GM19455 (cell line): ENCODE results near the gene UBASH3A.
"Not testable (repeated sequence)": the region's sequence is repeated elsewhere in the genome, so short reads cannot be mapped to it uniquely, and the experiment has no call there.

Source experiments
- ATAC-seq: cut with Tn5 transposase; IDR thresholded peaks from one replicate; pipeline ENCODE4 v1.9.1; 2021; ENCODE audit not compliant: unreplicated experiment

The UBASH3A gene

DNA sequence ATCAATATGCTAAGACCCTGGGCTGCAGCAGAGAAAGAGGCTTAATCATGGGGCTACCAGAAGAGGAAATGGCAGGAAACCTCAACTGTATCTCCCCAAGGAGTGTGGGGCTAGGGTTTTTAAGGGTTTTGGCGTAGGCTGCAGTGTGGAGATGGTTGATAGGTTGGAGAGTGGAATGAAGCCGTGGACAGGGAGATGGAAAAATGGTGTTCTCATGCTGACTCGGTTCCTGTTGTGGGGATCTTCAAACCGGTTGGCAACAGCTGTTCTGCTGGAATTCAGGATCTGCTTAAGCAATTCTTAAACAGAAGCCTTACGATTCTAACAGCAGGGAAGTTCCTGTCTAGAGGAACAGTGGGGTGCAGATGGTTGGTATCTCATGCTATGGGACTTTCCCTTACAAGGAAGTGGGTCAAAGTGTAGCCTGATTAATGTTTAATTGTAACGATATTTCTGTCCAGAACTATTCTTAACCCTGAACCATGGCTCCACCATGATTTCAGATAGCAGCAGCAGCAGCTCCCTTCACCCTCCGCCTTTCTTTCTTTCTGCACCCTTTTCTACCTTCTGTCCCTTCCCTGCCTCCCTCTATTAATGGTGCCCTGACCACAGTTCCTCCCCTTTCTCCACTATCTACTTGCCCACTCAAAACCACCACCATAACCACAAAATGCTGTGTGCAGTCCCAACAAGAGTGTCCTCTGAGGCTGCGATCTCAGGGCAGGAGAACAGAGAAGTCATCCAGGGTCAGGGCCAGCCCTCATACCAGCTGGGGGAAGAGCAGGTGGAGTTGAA is 61.5 kb downstream of the UBASH3A start:
- no peak for ATAC-seq

DNA sequence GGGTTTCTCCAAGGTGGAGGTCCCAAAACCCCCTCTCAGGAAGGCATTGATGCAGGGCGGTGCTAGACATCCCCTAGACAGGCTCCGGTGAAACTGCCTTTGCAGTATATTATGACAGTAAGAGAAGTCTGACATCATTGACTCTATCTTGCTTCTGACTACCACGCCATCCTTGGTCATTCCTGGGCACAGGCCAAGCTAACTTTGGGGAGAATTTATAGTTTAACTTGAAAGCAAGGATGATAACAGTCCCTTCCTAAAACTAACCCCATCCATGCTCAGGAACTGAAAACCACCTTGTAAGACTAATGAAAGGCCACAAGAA is 62.1 kb downstream of the UBASH3A start:
- no peak for ATAC-seq

DNA sequence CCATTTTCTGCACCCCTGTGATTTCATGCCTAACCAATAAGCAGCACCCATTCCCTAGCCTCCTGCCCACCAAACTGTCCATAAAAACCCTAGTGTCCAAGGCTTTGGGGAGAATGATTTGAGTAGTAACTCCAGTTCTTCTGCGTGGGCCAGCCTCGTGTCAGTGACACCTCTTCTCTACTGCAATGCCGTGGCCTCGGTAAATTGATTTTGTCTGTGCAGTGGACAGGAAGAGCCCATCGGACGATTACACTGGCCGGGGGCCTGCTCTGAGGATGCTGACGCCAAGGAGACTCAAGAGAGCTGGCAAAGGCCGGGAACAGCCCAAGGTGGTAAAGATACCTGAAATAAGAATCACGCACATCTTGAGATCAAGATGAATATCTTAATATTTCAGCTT is 63.0 kb downstream of the UBASH3A start:
- no peak for ATAC-seq

DNA sequence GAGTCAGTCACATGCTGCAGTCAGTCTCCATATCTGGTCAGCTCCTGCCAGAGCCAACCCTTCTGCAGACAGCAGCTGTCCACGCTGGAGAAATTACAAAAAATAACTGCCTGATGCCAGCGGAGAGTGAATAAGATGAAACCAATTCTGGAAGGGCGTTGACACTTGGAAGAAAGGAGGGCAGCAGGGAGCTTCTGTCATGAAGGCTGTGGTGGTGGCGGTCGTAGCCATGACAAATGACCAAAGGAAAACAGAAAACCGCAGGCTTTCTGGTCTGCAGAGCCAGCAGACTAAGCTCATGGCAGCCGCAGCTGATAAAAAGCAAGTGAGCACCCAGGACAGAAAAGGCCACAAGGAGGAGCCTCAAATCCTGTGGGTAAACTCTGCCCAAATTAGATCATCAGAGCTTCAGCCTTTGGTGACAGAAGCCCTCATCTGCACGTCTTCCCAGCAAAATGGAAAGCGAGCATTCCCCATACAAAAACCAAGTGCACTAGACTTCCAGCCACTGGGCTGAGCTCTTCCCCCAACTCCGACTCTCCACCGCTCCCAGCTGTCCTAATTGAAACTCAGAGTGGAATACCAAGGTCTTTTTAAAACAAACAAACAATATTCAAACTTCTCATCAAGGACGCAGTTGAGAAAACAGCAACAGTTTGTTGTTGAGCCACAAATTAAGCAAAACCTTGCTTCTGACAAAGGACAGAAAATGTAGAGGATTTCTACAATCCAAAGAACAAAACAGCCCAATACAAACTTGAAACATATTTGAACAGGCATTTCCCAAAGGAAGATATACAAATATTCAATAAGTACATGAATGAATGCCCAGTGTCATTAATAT is 63.7 kb downstream of the UBASH3A start:
- no peak for ATAC-seq

DNA sequence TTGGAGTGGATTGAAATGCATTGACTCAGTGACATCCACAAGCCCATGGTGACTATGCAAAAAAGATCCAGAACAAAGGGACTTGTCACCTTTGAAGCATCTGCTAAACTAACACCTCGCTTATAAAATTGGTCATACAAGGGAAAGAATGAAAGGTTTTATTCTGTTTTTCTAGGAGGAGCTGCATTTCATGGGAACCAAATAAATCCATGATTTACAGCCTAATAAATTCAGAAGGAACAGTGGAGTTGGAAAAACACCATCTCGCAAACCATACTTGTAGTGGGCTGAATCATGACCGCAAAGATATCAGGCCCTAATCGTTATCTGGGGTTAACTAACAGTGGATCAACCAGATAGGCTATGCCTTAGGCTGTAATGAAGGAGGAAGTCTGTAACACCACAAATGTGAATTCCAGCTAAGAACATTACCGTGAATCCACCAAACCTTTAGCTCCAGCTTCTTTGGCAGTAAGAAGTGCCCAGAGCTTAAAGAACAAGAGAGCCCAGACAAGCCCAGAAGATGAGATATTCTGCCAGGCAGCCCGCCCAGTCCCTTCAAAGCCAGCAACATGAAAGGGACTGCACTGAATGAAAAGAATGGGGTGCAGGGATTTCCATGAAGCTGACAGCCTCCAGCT is 64.9 kb downstream of the UBASH3A start:
- ATAC-seq: no peak

DNA sequence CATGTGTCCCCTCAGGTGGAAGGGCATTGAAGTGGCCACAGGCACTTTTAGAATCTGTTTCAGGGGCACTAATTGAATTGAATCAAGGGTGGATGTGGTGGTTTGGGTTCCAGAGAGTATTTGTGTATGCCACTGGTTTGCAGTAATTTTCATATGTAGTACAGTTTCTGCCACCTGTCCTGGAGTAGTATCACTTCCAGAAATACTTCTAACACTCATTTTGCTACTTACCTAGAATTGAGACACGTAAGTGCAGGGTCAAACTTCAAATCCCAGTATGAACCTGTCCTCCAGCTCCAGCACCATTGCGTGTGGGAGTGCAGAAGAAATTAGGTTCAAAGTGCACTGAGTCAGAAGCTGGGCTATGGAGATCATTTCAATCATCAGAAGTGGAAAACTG is 65.6 kb downstream of the UBASH3A start:
- ATAC-seq: no peak

DNA sequence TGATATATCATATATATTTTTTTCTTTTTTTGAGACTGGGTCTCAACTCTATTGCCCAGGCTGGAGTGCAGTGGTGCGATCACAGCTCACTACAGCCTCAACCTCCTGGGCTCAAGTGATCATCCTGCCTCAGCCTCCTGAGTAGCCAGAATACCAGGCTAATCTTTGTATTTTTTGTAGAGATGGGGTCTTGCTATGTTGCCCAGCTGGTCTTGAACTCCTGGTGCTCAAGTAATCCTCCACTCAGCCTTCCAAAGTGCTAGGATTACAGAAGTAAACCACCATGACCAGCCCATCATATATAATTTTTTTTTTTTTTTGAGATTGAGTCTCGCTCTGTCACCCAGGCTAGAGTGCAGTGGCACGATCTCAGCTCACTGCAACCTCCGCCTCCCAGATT is 66.0 kb downstream of the UBASH3A start:
- not testable (repeated sequence) for ATAC-seq

DNA sequence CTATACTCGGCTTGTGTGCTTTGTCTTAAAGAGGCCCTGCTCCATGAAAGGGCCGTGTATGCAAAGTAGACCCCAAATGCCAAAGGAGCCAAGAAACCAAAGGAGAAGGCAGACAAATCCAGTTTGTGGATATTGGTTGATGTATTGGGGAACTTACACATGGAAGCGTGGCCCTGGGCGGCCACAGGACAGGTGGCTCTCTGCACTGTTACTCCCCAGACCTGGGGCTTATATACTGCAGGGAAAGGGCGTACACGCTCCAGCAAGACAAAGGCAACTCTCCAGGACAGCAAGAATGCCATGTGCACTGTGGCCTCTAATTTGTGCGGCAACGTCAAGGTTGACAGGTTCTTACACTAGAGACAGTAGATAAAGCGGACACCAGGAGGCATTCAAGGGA is 67.5 kb downstream of the UBASH3A start:
- ATAC-seq: no peak

DNA sequence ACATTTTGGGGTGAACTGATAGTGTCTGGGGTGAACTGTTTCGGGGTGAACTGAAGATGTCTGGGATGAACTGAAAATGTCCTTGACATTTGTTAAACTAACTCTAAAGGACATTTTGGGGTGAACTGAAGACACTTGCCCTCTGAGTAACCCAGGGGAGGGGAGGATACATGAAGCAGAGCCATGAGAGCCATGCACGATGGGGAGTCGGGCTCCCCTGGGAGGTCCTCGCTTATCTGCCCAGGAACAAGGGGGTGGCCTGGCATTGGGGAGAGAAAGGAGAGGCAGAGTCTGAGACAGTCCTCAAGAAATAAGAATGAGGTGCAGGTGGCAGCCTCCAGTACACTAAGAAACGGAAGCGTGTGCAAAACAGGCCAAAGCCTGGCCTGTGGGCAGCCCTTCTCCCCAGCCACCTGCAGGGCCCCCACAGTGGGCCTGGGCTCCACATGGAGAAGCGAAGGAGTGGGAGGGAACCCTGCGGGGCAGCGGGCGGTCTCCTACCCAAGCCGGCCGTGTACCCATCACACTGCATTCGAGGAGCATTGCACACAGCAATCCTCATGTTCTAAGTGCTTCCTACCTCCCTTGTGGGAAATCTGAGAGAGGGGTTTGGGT is 68.1 kb downstream of the UBASH3A start:
- ATAC-seq: no peak

DNA sequence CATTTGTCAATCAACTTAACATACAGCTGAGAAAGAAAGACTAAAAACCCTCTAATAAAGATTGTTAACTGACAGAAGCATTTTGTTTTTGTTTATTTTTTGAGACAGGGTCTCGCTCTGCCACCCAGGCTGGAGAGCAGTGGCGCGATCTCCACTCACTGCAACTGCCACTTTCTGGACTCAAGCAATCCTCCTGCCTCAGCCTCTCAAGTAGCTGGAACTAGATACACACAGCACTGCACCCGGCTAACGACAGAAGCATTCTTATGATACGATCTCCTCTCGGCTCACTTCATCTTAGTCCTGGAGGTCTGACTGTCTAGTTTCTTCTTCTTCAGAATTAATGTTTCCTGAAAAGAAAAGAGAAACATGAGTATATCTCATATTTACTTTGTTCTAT is 68.8 kb downstream of the UBASH3A start:
- no peak for ATAC-seq

DNA sequence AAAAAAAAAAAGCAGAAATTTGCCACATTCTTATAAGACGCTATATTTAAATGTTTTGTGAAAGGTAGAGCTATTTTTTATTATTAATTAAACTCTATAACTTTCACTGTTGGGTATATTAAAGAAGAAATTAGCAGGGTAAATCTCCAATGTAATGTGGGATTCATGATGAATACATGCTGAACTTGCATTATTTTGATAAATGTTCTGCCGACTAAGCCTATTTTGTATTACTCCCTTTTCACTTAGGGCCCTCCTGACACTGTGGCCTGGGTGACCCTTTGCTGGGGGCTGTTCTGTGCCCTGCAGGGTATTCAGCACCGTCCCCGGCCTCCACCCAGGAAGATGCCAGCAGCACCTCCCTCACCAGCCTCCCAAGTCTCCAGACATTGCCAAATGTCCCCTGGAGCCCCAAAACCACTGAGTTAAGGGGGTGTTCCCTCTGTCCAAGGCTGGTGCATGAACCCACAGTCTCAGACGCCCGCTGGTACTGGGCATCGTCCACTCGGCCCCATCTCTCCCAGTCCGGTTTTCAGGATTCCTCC is 69.9 kb downstream of the UBASH3A start:
- no peak for ATAC-seq

DNA sequence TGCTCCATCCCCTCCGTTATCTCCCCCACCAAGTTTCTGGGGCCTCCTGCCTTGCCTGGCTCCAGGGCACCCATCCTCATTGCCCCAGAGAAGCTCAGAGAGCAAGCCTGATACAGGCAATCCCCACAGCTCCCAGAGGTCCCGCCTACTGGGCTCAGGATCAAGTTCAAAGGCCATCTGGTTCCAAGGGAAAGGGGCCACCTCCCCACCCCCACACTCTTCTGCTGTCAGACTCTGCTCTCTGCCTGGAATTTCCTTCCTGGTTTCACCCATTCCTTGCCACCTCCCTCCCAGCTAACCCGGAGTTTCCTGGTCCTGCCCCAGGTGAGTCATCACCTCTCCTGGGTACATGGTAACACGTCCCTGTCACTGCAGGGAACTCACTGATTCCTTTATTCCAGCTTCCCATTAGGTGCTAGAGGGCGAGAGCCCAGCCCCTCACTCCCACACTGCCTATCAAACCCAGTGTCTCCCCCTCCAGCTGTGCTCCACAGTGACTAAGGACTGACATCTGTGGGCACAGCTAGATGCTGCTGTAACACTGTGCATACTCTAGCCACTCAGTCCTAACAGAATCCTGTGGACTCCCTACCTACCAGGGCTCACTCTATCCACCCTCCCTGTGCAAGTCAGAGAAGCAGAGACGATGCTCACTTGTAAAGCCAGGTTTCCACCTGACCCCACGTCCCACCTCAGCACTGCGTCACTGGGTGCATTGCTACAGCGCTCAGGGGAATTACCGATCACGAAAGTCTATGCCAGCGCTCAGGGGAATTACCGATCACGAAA is 70.5 kb downstream of the UBASH3A start:
- no peak for ATAC-seq

DNA sequence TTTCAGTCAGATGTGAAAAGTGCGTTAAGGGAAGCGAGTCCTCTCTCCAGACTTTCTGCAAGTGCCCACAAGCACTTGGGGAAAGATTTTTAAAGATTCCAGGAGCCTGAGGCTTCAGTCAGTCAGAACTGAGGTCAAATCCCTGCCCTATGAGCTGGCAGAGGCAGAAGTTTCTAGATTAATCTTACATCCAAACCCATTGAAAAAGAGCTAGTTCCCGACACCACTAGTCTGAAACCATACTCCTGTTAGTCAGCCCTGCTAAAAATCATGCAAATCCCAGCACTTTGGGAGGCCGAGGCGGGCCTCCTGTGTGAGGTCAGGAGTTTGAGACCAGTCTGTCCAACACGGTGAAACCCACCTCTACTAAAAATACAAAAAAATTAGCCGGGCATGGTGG is 71.3 kb downstream of the UBASH3A start:
- no peak for ATAC-seq

DNA sequence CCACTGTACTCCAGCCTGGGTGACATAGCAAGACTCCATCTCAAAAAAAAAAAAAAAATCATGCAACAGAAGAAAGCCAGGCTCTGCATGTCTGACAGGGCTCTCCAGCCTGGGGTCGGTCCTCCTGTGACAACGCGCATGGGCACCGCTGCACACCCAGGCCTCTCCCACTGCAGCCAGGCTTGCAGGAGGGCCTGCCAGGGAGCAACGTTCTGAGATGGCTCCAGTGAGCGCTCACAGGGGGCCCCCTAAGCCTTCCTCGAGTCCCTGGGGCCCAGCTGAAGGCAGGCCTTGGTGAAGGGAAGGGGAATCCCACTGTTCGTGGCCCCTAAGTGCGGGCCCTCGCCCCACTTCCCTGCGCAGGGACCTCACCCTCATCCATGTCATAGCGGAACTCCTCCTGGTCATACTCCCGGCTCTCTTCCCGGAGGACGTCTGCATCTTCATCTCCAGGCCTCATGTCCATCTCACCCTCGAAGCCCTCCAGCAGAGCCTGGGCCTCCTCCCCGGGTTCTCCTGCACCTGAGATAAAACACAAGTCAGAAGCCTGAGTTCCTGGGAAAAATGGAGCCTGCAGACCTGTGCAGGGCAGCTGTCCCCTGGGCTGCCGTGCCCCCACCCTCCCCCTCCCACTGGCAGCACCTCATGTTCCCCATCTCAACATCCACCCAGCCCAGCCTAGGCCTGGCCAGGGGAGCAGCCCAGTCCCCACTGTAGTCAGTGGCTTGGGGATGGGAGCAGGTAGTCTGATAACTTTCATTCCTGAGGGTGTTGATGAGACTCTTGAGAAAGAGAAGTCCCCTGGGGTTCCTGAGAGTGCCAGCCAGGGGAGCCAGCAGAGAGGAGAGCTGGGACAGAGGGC is 72.1 kb downstream of the UBASH3A start:
- no peak for ATAC-seq

DNA sequence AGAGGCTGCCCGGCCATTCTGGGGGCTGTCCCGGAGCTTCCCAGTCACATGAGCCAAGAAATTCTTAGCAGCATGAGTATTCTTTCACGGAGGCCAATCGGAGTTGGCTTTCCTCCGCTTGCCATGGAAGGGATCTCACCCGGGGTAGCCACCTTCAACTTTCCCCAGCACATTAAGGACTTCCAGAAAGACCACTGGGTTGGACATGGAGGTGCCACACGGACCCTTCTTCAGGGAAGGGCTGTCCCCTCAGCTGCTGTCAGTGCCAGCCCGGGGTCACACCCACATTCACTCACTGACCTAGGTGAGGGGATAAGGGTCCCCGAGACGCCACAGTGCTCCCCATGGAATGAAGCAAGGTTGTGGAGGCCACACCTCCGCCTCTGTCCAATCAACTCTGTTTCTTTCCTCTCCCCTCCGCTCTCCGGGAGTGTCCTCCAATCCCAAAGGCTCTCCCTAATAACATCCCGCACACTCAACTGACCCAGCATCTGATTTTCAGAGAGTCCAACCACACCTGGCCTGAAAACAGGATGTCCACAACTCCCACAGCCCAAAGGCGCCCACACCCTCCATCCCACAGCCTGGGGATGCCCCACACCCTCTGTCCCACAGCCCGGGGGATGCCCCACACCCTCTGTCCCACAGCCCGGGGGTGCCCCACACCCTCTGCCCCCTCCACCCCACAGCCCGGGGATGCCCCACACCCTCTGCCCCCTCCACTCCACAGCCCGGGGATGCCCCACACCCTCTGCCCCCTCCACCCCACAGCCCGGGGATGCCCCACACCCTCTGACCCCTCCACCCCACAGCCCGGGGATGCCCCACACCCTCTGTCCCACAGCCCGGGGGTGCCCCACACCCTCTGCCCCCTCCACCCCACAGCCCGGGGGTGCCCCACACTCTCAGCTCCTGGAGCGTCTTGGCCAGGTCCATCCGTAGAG is 73.0 kb downstream of the UBASH3A start:
- no peak for ATAC-seq

DNA sequence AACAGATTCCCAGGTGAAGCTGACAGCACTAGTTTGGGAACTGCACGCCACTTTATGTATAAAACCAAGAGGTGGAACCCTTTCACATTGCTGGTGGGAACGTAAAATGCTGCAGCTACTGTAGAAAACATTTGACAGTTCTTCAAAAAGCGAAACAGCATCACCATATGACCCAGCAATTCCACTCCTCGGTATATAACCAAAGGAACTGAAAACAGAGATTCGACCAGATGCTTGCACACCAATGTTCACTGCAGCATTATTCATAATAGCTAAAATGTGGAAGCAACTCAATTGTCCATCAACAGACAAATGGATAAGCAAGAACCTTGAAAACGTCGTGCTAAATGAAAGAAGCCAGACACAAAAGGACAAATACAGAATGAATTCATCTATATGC is 74.8 kb downstream of the UBASH3A start:
- ATAC-seq: no peak

DNA sequence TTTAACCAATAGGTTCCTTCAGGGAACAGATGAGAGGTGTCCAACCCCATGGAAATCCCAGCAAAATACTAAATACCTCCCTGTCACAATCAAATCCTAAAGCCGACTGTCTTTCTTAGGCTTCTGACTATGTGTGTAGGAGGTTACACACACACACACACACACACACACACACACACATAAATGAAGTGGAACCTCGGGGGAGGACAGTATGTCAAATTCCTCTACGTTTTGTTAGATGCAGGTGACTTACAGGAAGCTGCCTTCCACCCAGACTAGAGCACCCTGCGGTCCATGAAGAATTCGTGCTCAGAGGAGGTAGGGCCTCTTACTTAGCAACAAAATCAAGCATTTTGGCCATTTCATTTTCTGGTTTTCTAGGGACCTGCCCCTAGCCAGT is 75.9 kb downstream of the UBASH3A start:
- no peak for ATAC-seq

DNA sequence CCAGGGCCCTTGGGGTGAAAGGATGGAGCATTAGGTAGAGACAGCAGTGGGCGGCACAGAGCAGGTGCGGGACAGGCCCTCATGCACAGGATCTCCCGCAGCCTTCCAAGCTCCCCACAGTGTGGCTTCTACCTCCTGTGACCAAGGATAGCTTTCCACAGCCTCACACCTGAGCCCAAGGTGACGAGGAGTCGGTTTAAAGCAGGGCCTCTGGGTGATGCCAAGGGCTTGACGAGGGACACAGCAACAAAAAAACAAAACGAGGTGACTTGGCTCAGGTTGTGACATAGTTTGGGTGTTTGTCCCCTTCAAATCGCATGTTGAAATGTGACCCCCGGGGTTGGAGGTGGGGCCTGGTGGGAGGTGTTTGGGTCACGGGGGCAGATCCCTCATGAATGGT is 77.0 kb downstream of the UBASH3A start:
- ATAC-seq: no peak

DNA sequence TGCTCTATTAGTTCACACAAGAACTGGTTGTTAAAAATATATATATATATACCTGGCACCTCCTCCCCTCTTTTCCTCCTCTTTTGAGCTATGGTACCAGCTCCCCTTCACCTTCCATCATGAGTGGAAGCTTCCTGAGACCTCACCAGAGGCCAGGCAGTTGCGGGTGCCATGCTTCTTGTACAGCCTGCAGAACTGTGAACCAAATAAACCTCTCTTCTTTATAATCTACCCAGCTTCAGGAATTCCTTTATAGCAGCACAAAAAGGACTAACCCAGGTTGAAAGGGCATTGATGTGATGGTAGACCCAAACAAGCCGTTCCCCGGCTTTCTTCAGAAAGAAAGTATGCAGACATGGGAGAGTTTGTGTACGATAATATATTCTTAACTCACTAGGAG is 77.5 kb downstream of the UBASH3A start:
- no peak for ATAC-seq
